NB4 (cell line): ENCODE results near the gene NIPA2.

Source experiments
- POLR2A ChIP-seq: IDR thresholded peaks from 2 replicates; pipeline ENCODE4 v1.6.1; 2011; ENCODE audit warnings: mild to moderate bottlenecking; ENCODE audit not compliant: insufficient read length; ENCODE audit errors: extremely low read depth
- TF ChIP-seq, protein P1 (sequence below): IDR thresholded peaks from one replicate; pipeline ENCODE4 v1.5.1; 2012; ENCODE audit warnings: low read depth, low read length

GRCh38 chr15:22908830-22909229 is 70.4 kb downstream of the NIPA2 start:
- TF ChIP-seq, protein P1, sequence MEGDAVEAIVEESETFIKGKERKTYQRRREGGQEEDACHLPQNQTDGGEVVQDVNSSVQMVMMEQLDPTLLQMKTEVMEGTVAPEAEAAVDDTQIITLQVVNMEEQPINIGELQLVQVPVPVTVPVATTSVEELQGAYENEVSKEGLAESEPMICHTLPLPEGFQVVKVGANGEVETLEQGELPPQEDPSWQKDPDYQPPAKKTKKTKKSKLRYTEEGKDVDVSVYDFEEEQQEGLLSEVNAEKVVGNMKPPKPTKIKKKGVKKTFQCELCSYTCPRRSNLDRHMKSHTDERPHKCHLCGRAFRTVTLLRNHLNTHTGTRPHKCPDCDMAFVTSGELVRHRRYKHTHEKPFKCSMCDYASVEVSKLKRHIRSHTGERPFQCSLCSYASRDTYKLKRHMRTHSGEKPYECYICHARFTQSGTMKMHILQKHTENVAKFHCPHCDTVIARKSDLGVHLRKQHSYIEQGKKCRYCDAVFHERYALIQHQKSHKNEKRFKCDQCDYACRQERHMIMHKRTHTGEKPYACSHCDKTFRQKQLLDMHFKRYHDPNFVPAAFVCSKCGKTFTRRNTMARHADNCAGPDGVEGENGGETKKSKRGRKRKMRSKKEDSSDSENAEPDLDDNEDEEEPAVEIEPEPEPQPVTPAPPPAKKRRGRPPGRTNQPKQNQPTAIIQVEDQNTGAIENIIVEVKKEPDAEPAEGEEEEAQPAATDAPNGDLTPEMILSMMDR: no peak
- no peak for TF ChIP-seq POLR2A
